Activated T-helper 2 cell treated with anti-CD3 and anti-CD28 coated beads, Interferon-gamma antibody, Interleukin-2, Interleukin-4, amounts not matched to agents 10 μg/mL and 5 μg/mL and 100 μg/mL, durations not matched to agents 14 hours and 24 hours and 36 hours (primary cell): Measurements from ENCODE around the gene OR10S1. TPM values are rescaled to one million over a fixed set of nuclear protein-coding genes. Genes with fewer than 3 reads are reported as not detected.

Experiments used
- total RNA-seq: library from RNA; stranded (reverse); gene quantifications from 2 replicates; pipeline ENCODE4 v1.2.3, GENCODE V29; 2022

Gene OR10S1
- total RNA-seq, 1 donor from 2014 or later, result not detected

Other genes starting within 250 kb of the OR10S1 start
- 19.2 and 22.3 TPM in 2 replicates for gene ZNF202, start 236.1 kb downstream of the OR10S1 start, total RNA-seq
- not detected in 2 replicates for gene OR6X1, start 223.3 kb downstream of the OR10S1 start, total RNA-seq
- gene OR6M1, start 171.4 kb downstream of the OR10S1 start, total RNA-seq, result not detected in 2 replicates
- gene TMEM225, start 92.1 kb downstream of the OR10S1 start, total RNA-seq, result not detected in 2 replicates
- gene OR8D4, start 75.6 kb downstream of the OR10S1 start, total RNA-seq, result not detected in 2 replicates
- gene OR4D5, start 38.2 kb downstream of the OR10S1 start, total RNA-seq, result not detected in 2 replicates
- gene OR6T1, start 33.9 kb downstream of the OR10S1 start, total RNA-seq, result not detected in 2 replicates
- not detected in 2 replicates for gene OR10G6, start 17.4 kb upstream of the OR10S1 start, total RNA-seq
- not detected in 2 replicates for gene OR10G4, start 35.2 kb upstream of the OR10S1 start, total RNA-seq
- gene OR10G9, start 45.2 kb upstream of the OR10S1 start, total RNA-seq, result not detected in 2 replicates
- not detected in 2 replicates for gene OR10G8, start 49.0 kb upstream of the OR10S1 start, total RNA-seq
- not detected in 2 replicates for gene OR10G7, start 63.5 kb upstream of the OR10S1 start, total RNA-seq
- 4.6 TPM in 2 replicates for gene VWA5A, start 137.7 kb upstream of the OR10S1 start, total RNA-seq
- gene OR10D3, start 205.6 kb upstream of the OR10S1 start, total RNA-seq, result not detected in 2 replicates